ENCODE data around the gene FFAR2. TPM values are rescaled to one million over a fixed set of nuclear protein-coding genes. Genes with fewer than 3 reads are reported as not detected.

FFAR2 gene
- total RNA-seq, 1 donor from 2014 or later = not detected

DNA sequence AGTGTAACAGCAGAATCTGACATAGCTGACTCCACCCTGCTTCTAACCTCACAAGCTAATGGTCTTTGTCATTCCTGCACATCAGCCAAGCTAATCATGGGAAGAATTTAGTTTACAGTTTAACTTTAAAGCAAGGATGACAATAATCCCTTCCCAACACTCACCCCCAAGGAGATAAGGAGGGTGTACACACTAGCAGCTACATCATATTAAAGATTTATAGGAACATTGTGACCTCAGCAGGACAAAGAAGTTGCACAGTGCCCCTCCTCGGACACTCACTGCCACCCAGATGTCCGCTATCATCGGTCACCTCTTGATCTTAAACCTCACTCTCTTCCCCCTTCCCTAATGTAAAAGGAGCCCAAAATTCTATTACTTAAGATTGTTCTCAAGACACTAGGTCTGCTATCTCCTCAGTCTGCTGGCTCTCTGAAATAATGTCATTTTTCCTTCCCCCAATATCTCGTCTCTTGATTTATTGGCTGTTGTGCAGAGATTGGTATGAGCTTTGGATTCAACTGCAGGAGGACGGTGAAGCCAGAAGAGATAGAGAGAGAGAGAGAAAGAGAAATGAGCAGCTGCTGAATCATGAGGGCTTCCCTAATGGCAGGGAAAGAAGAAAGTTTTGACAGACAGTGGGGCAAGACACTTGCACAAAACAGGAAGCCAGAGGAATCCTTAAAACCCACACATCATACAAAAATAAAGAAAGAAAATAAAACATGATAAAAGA, 17.5 kb upstream of the FFAR2 start:
- no peaks in the 10 kb centered on the region for H3K36me3 ChIP-seq (ENCODE audit: control insufficient read depth, insufficient read depth, low read length)
- TF ChIP-seq, protein P1, sequence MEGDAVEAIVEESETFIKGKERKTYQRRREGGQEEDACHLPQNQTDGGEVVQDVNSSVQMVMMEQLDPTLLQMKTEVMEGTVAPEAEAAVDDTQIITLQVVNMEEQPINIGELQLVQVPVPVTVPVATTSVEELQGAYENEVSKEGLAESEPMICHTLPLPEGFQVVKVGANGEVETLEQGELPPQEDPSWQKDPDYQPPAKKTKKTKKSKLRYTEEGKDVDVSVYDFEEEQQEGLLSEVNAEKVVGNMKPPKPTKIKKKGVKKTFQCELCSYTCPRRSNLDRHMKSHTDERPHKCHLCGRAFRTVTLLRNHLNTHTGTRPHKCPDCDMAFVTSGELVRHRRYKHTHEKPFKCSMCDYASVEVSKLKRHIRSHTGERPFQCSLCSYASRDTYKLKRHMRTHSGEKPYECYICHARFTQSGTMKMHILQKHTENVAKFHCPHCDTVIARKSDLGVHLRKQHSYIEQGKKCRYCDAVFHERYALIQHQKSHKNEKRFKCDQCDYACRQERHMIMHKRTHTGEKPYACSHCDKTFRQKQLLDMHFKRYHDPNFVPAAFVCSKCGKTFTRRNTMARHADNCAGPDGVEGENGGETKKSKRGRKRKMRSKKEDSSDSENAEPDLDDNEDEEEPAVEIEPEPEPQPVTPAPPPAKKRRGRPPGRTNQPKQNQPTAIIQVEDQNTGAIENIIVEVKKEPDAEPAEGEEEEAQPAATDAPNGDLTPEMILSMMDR (IDR thresholded peaks at IDR 0.05; ENCODE audit: insufficient read depth, low read length, poor library complexity, severe bottlenecking) = no peak
- DNase-seq (ENCODE audit: low read depth) = no peak

DNA sequence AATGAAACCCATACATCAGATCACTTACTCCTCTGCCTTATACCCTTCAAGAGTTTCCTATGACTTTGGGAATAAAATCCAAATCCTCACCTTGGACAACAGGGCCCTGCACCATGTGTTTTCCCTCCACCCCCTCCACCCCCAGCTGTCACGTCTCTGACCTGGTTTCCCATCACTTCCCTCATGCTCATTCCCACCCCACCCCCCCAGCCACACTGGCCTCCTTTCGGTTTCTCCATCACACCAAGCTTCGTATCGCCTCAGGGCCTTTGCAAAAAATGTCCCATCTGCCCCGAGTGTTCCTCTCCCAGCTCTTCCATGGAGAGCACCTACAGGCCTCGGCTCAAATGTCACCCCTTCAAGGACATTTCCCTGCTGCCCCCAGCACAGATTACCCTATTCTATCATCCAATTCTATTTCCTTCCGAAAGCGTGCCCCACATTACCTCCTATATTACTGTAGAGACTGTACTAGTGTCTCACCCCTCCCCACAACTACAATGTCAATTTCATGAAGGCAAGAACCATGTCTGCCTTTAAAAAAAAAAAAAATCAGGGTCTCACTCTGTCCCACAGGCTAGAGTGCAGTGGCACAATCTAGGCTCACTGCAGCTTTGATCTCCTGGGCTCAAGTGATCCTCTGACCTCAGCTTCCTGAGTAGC, 16.8 kb upstream of the FFAR2 start:
- Histone ChIP-seq H3K36me3 (ENCODE audit: control insufficient read depth, insufficient read depth, low read length) (no peaks in the 10 kb centered on the region), H3K27me3 (ENCODE audit: control insufficient read depth, insufficient read depth, low read length) (peaks cover 3% of the 10 kb centered on the region), H3K4me3 (ENCODE audit: low read depth, low read length) (no peak overlapping the region)
- DNase-seq (ENCODE audit: low read depth) = no peak
- TF ChIP-seq, protein P1 (IDR thresholded peaks at IDR 0.05; ENCODE audit: insufficient read depth, low read length, poor library complexity, severe bottlenecking) = no peak

More for the DNA sequence above, 17.5 kb upstream of the FFAR2 start:
- Histone ChIP-seq H3K27me3 (ENCODE audit: control insufficient read depth, insufficient read depth, low read length) (peaks cover 3% of the 10 kb centered on the region), H3K4me3 (ENCODE audit: low read depth, low read length) (no peak overlapping the region)

DNA sequence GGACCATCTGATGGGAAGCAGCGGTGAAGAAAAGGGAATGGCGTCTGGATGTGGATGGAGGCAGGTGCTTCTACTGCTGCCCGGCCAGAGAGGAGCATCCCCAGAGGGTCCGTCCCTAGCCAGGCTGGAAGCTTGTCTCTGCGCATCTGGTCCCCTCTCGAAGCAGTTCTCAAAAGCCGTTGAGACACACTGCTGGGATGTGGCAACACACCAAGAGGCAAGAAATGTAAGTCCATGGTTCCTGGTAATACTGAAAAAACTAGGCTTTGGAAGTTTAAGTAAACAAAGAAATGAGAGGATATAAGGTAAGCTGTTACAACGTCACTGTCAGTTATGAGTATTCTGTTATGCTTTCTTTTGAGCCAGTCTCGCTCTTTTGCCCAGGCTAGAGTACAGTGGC, 15.1 kb upstream of the FFAR2 start:
- TF ChIP-seq, protein P1 (IDR thresholded peaks at IDR 0.05; ENCODE audit: insufficient read depth, low read length, poor library complexity, severe bottlenecking) = no peak
- H3K27me3 ChIP-seq (ENCODE audit: control insufficient read depth, insufficient read depth, low read length) = peaks cover 5% of the 10 kb centered on the region
- DNase-seq (ENCODE audit: low read depth) = no peak

DNA sequence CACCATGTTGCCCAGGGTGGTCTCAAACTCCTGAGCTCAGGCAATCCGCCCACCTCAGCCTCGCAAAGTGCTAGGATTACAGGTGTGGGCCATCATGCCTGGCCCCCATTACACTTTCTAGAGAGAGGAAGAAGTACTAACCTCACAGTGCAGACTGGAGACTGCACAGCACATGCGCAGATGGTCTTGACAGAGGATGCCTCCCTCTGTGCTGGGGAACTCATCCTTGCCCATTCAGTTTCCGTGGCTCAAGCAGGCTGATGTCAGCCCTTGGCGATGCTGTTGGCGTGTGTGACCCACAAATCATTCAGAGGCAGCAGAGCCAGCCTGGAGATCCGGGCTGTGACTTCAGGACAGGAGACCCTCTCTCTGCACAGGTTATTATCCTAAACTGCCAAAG, 14.6 kb upstream of the FFAR2 start:
- H3K27me3 ChIP-seq (ENCODE audit: control insufficient read depth, insufficient read depth, low read length) = peaks cover 5% of the 10 kb centered on the region
- TF ChIP-seq, protein P1 (IDR thresholded peaks at IDR 0.05; ENCODE audit: insufficient read depth, low read length, poor library complexity, severe bottlenecking) = no peak
- H3K4me3 ChIP-seq (ENCODE audit: low read depth, low read length) = no peak overlapping the region
- DNase-seq (ENCODE audit: low read depth) = no peak
- H3K36me3 ChIP-seq (ENCODE audit: control insufficient read depth, insufficient read depth, low read length) = no peaks in the 10 kb centered on the region

More for the DNA sequence above, 15.1 kb upstream of the FFAR2 start:
- Histone ChIP-seq H3K4me3 (ENCODE audit: low read depth, low read length) (no peak overlapping the region), H3K36me3 (ENCODE audit: control insufficient read depth, insufficient read depth, low read length) (no peaks in the 10 kb centered on the region)

DNA sequence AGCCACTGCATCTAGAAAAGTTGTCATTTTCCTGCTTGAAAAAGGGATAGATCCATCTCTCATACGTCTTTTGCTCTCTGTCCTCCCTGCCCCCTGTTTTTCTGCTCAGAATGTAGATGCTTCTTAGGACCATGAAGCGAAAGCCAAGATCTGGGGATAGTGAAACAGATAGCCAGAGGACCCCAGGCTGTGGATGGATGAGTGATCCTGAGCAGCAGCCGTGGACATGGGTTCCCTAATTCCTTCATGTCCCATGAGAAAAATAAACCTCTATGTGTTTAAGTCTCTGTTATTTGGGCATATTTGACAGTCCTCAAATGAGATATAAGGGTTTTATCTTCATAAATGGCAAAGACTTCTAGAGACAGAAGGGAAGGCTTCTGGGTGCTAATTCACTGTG, 12.2 kb upstream of the FFAR2 start:
- peaks cover 5% of the 10 kb centered on the region for H3K27me3 ChIP-seq (ENCODE audit: control insufficient read depth, insufficient read depth, low read length)
- TF ChIP-seq, protein P1 (IDR thresholded peaks at IDR 0.05; ENCODE audit: insufficient read depth, low read length, poor library complexity, severe bottlenecking) = no peak
- H3K36me3 ChIP-seq (ENCODE audit: control insufficient read depth, insufficient read depth, low read length) = no peaks in the 10 kb centered on the region
- no peak for DNase-seq (ENCODE audit: low read depth)
- no peak overlapping the region for H3K4me3 ChIP-seq (ENCODE audit: low read depth, low read length)

All from kidney epithelial cell (primary cell).